Midbrain (tissue), 1 donor: Measurements from ENCODE around the gene SLC15A5.
A peak's percentile ranks its signal among the peaks of the same experiment; 100 is the strongest.

Experiments used
- DNase-seq: peaks from one replicate; lab custom pipeline; 2025; lab: John Stamatoyannopoulos, UW

Gene SLC15A5

DNA sequence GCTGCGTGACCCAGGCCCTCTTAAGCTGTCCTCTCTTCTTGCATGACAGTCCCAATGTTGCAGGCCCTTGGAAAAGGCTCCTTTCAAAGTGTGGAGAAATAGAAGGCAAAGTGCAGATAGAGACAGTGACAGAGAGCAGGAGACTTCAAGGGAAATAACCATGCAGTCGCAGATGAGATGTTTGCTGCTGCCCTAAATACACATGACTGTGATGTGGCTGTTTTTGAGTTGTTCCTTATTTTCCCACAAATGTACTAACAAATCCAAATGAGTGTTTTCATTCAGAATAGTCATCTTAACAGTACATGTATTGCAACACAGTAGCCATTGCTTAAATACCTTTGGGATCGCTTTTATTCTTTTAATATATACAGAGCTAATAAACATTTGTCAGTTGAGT lies 101.6 kb downstream of the SLC15A5 start:
- no peak for DNase-seq

DNA sequence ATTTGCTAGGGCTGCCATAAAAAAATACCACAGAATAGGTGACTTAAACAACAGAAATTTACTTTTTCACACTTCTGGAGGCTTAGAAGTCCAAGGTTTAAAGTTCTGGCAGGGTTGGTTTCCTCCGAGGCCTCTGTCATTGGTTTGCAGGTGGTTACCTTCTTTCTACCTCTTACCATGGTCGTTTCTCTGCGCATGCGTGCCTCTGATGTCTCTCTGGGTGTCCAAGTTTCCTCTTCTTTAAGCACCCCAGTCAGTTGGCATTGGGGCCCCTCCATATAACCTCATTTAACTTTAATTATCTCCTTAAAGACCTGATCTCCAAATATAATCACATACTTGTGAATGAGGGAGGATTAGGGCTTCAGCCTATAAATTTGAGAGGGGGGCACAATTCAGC lies 103.2 kb downstream of the SLC15A5 start:
- no peak for DNase-seq

DNA sequence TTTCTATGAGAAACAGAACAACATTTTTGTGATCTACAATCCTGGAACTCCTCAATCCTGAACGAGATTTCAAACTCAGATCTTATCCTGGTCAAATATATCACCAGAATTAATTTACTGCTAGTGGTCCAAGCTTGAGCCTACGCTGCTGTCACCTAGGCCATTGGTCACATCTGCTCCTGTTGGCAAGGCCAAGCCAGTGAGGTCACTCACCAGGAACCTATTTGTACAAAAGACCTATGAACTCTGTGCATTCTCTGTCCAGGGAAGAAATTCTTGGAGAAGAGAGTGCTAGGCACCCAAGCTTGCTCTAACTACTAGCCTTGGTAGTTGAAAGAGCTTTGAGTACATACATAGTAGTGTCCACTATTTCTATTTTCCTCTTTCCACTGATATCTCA lies 106.1 kb downstream of the SLC15A5 start:
- no peak for DNase-seq

DNA sequence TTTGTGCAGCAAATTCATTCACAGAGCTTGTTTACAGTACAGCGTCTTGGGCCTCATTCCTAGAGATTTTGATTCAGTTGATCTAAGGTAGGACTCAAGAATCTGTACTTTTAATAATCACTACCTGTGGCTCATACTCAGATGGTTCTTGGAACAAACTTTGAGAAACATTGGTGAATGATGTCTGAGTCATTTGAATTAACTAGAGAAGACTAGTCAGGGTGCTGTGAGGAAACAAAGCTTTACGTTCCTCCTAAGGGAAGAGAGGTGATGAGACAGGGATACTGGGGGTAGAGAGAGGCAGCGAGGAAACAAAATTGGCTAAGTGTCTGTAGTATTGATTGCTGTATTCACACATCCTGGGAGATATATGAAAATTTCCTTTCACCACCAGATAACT lies 109.4 kb downstream of the SLC15A5 start:
- no peak for DNase-seq

DNA sequence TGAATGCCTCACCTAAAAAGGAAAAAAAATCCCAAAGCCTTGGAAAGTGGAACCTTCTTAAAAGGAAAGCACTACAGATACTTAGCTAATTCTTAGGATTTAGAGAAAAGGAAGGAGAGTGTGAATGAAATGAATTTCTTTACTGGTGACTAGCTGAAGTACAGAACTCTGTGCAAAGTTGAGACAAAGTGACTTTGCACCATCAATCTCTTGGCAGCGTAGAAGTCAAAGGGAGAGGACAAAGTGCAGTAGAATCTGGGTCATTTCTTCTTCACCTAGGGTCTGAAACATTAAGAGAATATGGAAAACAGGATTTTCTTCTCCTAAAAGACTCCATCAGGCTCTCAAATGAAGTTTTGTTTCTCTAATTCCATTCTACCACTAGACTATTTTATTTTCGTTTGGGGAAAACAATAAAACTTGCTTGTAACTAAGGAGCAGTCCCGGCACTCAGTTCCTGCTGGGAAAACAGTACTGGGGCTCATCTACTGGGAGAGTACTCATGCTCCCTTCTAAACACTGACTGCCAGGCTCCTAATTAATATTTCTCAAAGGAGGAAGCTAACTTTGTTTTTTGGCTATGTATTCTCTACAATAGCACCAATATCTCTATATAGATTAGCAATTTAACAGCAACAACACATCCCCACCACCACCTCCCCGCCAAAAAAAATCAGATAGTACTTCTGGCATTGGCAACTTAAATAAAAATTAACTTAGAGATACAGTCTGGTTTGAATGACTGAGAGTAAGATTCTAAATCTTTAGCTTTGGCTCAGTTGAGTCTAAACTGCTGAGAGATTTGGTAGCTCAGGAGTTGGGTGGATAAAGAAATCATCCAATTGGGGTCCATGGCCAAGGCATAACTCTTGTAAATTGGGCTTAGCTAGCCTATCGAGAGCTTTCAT lies 110.7 kb downstream of the SLC15A5 start:
- DNase-seq, result peak; percentile 31

DNA sequence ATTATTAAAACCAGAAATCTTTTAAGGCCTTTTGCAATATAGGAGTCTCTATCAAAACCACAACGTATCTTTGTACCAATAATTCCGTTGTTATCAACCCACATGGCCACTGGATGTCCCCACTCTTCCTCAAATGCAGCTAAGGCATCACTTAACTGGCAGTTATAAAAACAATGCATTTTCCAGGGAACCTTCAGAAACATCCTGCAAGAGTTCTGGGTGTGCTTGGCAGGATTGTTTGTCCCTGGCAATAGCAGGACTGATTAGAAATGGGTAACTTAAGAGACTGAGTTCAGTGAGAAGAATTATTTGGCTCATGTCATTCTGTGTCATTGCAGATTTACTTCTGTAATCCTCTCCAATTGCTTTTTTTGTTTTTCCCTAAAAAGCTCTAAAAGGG lies 112.0 kb downstream of the SLC15A5 start:
- DNase-seq, result peak; percentile 70

DNA sequence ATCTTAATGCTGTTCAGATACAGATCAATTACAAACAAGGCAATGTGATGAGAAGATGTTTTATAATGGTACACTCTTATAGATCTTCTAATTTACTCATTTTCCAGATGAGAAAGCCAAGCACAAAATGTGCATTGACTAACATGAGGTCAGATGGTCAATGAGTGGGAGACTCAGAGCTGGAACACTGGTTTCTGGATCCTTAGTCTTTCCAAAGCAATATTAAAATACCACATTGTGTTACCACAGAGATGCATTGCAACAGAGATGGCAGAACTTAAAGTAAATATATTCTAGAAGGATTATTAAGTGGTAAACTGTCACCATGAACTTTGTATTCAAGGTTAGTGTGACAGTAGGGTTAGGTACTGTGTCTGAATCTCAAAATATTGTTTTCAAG lies 113.6 kb downstream of the SLC15A5 start:
- no peak for DNase-seq

DNA sequence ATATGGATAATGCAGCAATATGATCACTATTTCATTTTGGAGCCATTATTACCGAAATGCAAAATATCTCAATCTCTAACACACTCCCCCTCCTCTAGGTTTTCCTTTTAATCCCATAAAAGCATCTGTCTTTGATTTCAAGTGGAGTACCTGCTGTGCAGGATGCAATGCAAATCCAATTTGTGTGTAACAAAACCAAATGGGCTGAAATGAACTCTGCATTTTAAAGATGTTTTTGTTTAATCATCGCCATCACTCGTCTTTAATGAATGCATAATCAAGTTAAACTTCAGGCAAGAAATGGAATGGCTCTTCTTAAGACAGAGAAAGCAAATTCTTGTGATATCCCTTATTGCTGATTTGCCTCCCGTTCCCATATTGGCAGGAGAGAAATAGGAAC lies 114.3 kb downstream of the SLC15A5 start:
- DNase-seq, result no peak

DNA sequence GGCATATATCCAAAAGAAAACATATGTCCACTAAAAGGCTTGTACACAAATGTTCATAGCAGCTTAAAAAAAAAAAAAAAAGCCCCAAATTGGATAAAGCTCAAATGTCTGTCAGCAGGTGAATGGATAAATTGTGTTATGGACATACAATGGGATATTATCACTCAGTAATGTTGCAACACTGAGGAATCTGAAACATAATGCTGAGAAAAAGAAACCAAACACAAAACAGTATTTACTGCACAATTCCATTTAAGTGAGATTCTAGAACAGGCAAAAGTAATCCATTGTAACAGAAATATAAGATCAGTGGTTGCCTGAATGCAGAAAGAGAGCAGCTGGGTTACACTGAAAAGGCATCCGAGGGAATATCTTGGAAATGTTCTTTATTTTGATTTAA lies 117.9 kb downstream of the SLC15A5 start:
- no peak for DNase-seq

DNA sequence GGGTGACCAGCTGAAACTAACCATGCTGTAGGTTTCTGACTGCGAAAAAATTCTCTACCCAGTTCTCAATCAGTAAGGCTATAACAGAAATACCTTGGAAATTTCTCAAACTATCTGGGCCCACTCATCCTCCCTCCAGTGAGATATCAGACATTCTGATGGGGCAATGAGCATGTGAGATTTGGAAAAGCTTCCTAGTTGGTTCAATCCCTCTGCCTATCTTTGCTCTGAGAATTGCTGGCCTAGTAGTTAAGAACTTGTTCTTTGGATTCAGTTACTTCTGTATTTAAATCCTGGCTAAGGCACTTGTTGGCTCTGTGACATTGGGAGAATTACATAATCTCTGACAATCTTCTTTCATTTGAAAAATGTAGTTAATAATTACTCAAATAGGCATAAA lies 119.4 kb downstream of the SLC15A5 start:
- no peak for DNase-seq

DNA sequence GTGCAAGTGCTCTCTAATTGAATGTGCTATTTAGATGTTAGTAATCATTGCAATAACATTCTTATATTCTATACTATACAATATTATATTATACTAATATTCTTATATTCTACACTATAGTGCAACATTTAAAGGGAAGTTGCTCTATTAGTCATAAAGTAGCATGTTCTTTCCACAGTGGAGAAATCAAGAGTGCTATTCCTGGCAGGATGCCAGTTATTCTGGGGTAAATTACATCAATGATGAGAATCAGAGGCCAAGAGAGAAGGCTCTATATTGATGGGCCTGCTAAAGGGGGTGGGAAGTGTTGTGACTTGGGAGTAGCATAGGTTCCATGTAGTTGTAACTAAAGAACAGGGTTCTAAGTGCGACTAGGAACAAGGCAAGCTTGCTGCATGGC lies 121.5 kb downstream of the SLC15A5 start:
- no peak for DNase-seq

DNA sequence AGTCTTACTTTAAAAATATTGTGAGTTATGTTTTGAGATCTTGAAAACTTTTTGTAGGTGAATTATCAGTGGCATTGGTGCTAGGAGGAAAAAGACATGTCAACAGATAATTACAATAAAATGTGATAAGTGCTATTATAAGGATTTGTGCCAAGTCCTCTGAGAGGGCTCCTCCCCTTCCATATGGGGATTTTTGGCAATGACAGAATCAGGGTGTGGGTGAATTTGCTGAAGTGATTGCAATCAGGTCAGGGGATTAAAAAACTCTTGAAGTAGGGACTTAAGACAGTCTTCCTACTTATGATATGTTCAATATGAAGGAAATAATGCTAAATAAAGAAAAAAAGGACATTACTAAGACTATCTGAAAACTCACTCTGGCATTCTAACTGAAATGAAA lies 122.5 kb downstream of the SLC15A5 start:
- DNase-seq, result no peak

DNA sequence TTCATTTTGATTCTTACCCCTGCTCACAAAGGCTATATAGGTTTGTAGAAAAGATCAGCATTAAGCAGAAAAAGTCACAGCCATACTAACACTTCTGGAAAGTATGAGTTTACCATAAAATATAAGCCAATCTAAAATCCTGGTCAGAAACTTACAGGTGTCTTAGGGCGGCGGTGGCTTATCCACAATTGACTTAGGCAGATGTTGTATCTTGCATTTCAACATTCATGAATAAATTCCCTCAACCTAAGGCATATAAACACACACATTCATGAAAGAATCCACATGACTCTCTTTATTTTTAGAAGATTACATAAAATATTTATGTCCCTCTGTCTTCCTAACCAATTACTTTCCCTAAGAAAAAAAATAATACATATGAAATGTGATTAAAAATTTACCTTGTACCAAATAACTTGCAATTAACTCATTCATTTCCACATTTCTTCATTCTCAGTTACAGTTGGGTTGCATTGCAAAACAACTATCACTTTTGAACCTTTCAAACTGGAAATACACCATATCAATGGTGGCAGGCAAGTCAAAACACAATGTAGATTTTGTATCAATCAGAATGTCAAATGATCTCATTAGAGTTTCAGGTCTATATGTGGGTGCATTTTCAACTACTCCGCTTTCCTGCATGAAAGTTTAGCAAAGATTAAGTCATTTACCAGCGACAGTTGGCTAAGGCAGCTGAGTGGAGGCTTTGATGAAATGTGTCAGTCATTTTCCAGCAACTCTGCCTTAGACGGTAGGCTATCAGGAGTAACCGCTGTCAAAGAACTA lies 124.4 kb downstream of the SLC15A5 start:
- DNase-seq, result no peak

DNA sequence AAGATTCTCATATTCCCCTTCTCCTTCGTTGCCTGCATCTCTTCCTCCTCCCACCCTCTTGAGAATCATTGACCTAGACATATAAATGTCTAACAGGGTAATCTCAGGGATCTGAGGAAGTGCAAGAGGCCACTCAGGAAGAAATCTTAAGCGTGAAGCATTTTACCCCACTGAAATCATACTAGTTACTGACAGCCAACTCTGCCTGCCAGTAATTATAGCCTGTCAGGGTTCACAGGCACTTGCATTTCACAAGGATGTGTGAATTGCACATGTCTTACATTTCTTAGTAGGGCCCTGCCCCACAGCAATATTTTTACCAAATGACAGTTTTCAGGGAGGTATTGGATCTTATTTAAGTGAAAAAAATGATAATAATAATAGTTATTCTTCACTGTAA lies 127.2 kb downstream of the SLC15A5 start:
- no peak for DNase-seq

DNA sequence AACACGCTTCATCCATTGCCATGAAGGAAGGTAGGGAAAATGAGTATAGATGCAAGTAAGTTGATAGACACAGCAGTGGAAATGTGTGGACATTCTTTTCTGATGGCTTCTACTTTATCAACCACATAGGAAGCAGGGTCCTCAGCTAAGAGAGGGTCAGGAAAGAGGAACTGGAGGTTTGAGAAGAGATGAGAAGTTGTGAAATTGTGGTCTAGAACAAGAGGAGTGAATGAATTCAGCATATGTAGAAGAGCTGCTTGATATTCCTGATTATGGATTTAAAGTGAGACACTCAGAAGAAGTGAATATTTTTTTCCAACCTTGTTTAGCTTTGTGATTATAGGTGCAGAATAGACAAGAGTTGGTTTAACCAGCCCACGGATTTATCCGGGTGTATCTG lies 128.5 kb downstream of the SLC15A5 start:
- DNase-seq, result no peak
